Fibroblast of lung (primary cell): ENCODE results near the gene SCGB3A2. TPM values are rescaled to one million over a fixed set of nuclear protein-coding genes. Genes with fewer than 3 reads are reported as not detected.

Experiments
- DNase-seq, 2 donors: peaks; one replicate each; pipeline versions ENCODE4 v3.0.0 to v3.0.0-alpha.2; 2010; ENCODE audit warnings: low read depth in 2 of 2
- H2AFZ ChIP-seq: 2 replicates; pipeline ENCODE4 v1.5.1; 2012; ENCODE audit warnings: low read length, control low read depth, inconsistent platforms
- H3K27ac ChIP-seq: 2 replicates; pipeline ENCODE4 v1.5.1; 2011; ENCODE audit warnings: low read length, control low read depth; ENCODE audit not compliant: insufficient read depth
- H3K27me3 ChIP-seq: 2 replicates; pipeline ENCODE4 v1.5.1; 2011; ENCODE audit warnings: mild to moderate bottlenecking, low read length; ENCODE audit not compliant: control insufficient read depth, insufficient read depth
- H3K36me3 ChIP-seq: 2 replicates; pipeline ENCODE4 v1.5.1; 2011; ENCODE audit warnings: low read length; ENCODE audit not compliant: control insufficient read depth, insufficient read depth
- H3K4me1 ChIP-seq: 2 replicates; pipeline ENCODE4 v1.5.1; 2011; ENCODE audit warnings: low read length; ENCODE audit not compliant: control insufficient read depth, insufficient read depth; ENCODE audit errors: extremely low read depth
- H3K4me2 ChIP-seq: 2 replicates; pipeline ENCODE4 v1.5.1; 2011; ENCODE audit warnings: low read length, control low read depth; ENCODE audit not compliant: insufficient read depth; ENCODE audit errors: extremely low read depth
- H3K4me3 ChIP-seq, 4 experiments: fragments of 200-600 bp in 1 of 4; sonication (generic) in 1 of 4; replicated peaks in 1 of 4; 2 replicates each; pipeline ENCODE4 v1.5.1; 2011 to 2016; ENCODE audit warnings: low read length in 4 of 4, low read depth in 3 of 4, mild to moderate bottlenecking in 3 of 4, control low read depth in 2 of 4, inconsistent platforms in 1 of 4, mixed read lengths in 1 of 4; ENCODE audit not compliant: insufficient read depth in 1 of 4; ENCODE audit errors: control extremely low read depth in 1 of 4
- H3K79me2 ChIP-seq: 2 replicates; pipeline ENCODE4 v1.5.1; 2012; ENCODE audit warnings: mild to moderate bottlenecking, low read length, inconsistent platforms; ENCODE audit not compliant: control insufficient read depth, insufficient read depth
- H3K9ac ChIP-seq: 2 replicates; pipeline ENCODE4 v1.5.1; 2011; ENCODE audit warnings: mild to moderate bottlenecking, low read length, control low read depth; ENCODE audit not compliant: insufficient read depth
- H3K9me3 ChIP-seq: 2 replicates; pipeline ENCODE4 v1.5.1; 2012; ENCODE audit warnings: low read depth, low read length; ENCODE audit not compliant: control insufficient read depth, insufficient read depth
- H4K20me1 ChIP-seq: 2 replicates; pipeline ENCODE4 v1.5.1; 2011; ENCODE audit warnings: low read length; ENCODE audit not compliant: control insufficient read depth, insufficient read depth; ENCODE audit errors: extremely low read depth
- CTCF ChIP-seq, 2 donors: IDR thresholded peaks in 1 of 2; conservative IDR thresholded peaks in 1 of 2; 1 replicate in 1 of 2; 2 replicates in 1 of 2; pipeline ENCODE4 v1.5.1; 2011 to 2012; ENCODE audit warnings: low read length in 2 of 2, control low read depth in 1 of 2, inconsistent platforms in 1 of 2, low read depth in 1 of 2, mild to moderate bottlenecking in 1 of 2
- EZH2 ChIP-seq: IDR thresholded peaks from 2 replicates; pipeline ENCODE4 v1.5.1; 2012; ENCODE audit warnings: low read length, control low read depth, mild to moderate bottlenecking; ENCODE audit errors: missing control alignments
- polyA plus RNA-seq, 2 donors: library from polyadenylated mRNA; depleted of rRNA in 1 of 2; stranded (reverse) in 1 of 2; unstranded in 1 of 2; fragments of >200 nt; gene quantifications; 2 replicates each; pipeline ENCODE4 v1.2.1, GENCODE V29; 2011 to 2012; ENCODE audit warnings: missing spikeins in 1 of 2
- total RNA-seq: library from RNA; depleted of rRNA; stranded (reverse); fragments of >200 nt; gene quantifications from 2 replicates; pipeline ENCODE4 v1.2.1, GENCODE V29; 2014

Gene SCGB3A2
- total and polyA plus RNA-seq, 2 donors (not counting 1 experiment from before 2014, with no cell fraction given): not detected

- no peaks in the 10 kb centered on the region for H3K27me3 ChIP-seq
- no peak overlapping the region for H3K4me3 ChIP-seq
- TF ChIP-seq CTCF (conservative IDR thresholded peaks at IDR 0.05 in 1 of 2, IDR thresholded peaks at IDR 0.05 in 1 of 2; ENCODE audit: low read depth in 1 of 2, low read length in 2 of 2) (no peak), EZH2 (no peak)
- H2AFZ ChIP-seq: no peak overlapping the region
- no peaks in the 10 kb centered on the region for H3K4me1 ChIP-seq
- no peak for DNase-seq
- no peak overlapping the region for H3K4me2 ChIP-seq
- H3K36me3 ChIP-seq: no peaks in the 10 kb centered on the region
- no peaks in the 10 kb centered on the region for H3K79me2 ChIP-seq
- H3K9me3 ChIP-seq: no peaks in the 10 kb centered on the region
- no peak overlapping the region for H3K9ac ChIP-seq
- H3K27ac ChIP-seq: no peak overlapping the region
- no peaks in the 10 kb centered on the region for H4K20me1 ChIP-seq
Measured at GRCh38 chr5:147892696-147893296, 14.3 kb downstream of the SCGB3A2 start.

GRCh38 chr5:147893820-147894219 lies 15.3 kb downstream of the SCGB3A2 start:
- H3K27me3 ChIP-seq: no peaks in the 10 kb centered on the region
- H3K27ac ChIP-seq: no peak overlapping the region
- no peak overlapping the region for H3K4me2 ChIP-seq
- no peak overlapping the region for H3K9ac ChIP-seq
- H3K36me3 ChIP-seq: no peaks in the 10 kb centered on the region
- peak in 1 of 2 donors; percentile 74 for DNase-seq
- H3K9me3 ChIP-seq: no peaks in the 10 kb centered on the region
- no peaks in the 10 kb centered on the region for H4K20me1 ChIP-seq
- no peaks in the 10 kb centered on the region for H3K4me1 ChIP-seq
- TF ChIP-seq CTCF (conservative IDR thresholded peaks at IDR 0.05 in 1 of 2, IDR thresholded peaks at IDR 0.05 in 1 of 2; ENCODE audit: low read depth in 1 of 2, low read length in 2 of 2): no peak
- TF ChIP-seq EZH2: no peak
- no peaks in the 10 kb centered on the region for H3K79me2 ChIP-seq
- H2AFZ ChIP-seq: no peak overlapping the region
- no peak overlapping the region for H3K4me3 ChIP-seq

- Histone ChIP-seq H2AFZ (no peak overlapping the region), H3K79me2 (no peaks in the 10 kb centered on the region), H3K27me3 (no peaks in the 10 kb centered on the region), H3K4me3 (no peak overlapping the region), H3K4me1 (no peaks in the 10 kb centered on the region), H4K20me1 (no peaks in the 10 kb centered on the region), H3K36me3 (no peaks in the 10 kb centered on the region), H3K9ac (no peak overlapping the region), H3K9me3 (no peaks in the 10 kb centered on the region), H3K4me2 (no peak overlapping the region), H3K27ac (no peak overlapping the region)
- TF ChIP-seq EZH2: no peak
- TF ChIP-seq CTCF (conservative IDR thresholded peaks at IDR 0.05 in 1 of 2, IDR thresholded peaks at IDR 0.05 in 1 of 2; ENCODE audit: low read depth in 1 of 2, low read length in 2 of 2): no peak
- no peak for DNase-seq
Measured at GRCh38 chr5:147895864-147896263, 17.4 kb downstream of the SCGB3A2 start.
